MM.1S (cell line): ENCODE measurements around the gene SPTBN2.

ENCODE experiments used
- DNase-seq: peaks from one replicate; pipeline ENCODE4 v3.0.0-alpha.2; 2015
- H2AFZ ChIP-seq: fragments of 300-600 bp; sonication (generic); 2 replicates; pipeline ENCODE4 v1.6.0; 2016; ENCODE audit warnings: antibody characterized with exemption, low read length
- H3F3A ChIP-seq: fragments of 300-600 bp; sonication (generic); 2 replicates; pipeline ENCODE4 v1.6.1; 2016; ENCODE audit warnings: mild to moderate bottlenecking, antibody characterized with exemption, low read length, moderate library complexity, mixed read lengths; ENCODE audit not compliant: insufficient read depth
- H3K27ac ChIP-seq: fragments of 300-600 bp; sonication (generic); 2 replicates; pipeline ENCODE4 v1.5.1; 2016; ENCODE audit warnings: mild to moderate bottlenecking, low read length
- H3K27me3 ChIP-seq: fragments of 300-600 bp; sonication (generic); replicated peaks from 2 replicates; pipeline ENCODE4 v1.6.0; 2016; ENCODE audit warnings: low read length; ENCODE audit not compliant: insufficient read depth
- H3K36me3 ChIP-seq: fragments of 300-600 bp; sonication (generic); replicated peaks from 2 replicates; pipeline ENCODE4 v1.6.1; 2016; ENCODE audit warnings: mild to moderate bottlenecking, low read length, mixed read lengths; ENCODE audit not compliant: insufficient read depth
- H3K4me1 ChIP-seq: fragments of 300-600 bp; sonication (generic); 2 replicates; pipeline ENCODE4 v1.6.1; 2016; ENCODE audit warnings: low read length, mixed read lengths
- H3K4me2 ChIP-seq: fragments of 300-600 bp; sonication (generic); 2 replicates; pipeline ENCODE4 v1.6.0; 2016; ENCODE audit warnings: low read depth, low read length
- H3K4me3 ChIP-seq: fragments of 300-600 bp; sonication (generic); 2 replicates; pipeline ENCODE4 v1.5.1; 2016; ENCODE audit warnings: low read length, mixed read lengths
- H3K79me2 ChIP-seq: fragments of 300-600 bp; sonication (generic); 2 replicates; pipeline ENCODE4 v1.6.1; 2016; ENCODE audit warnings: mixed run types, low read length, mixed read lengths
- H3K9ac ChIP-seq: fragments of 300-600 bp; sonication (generic); 2 replicates; pipeline ENCODE4 v1.6.1; 2016; ENCODE audit warnings: low read length, mixed read lengths
- H3K9me2 ChIP-seq: fragments of 300-600 bp; sonication (generic); replicated peaks from 2 replicates; pipeline ENCODE4 v1.6.1; 2016; ENCODE audit warnings: mild to moderate bottlenecking, low read length, mixed read lengths; ENCODE audit not compliant: insufficient read depth
- H3K9me3 ChIP-seq: fragments of 300-600 bp; sonication (generic); replicated peaks from 2 replicates; pipeline ENCODE4 v1.6.1; 2016; ENCODE audit warnings: mild to moderate bottlenecking, low read length, mixed read lengths; ENCODE audit not compliant: insufficient read depth
- H4K20me1 ChIP-seq: fragments of 300-600 bp; sonication (generic); 2 replicates; pipeline ENCODE4 v1.6.1; 2016; ENCODE audit warnings: mild to moderate bottlenecking, low read length, moderate library complexity, mixed read lengths; ENCODE audit not compliant: insufficient read depth
- CTCF ChIP-seq: fragments of 300-600 bp; sonication (generic); IDR thresholded peaks from 2 replicates; pipeline ENCODE4 v1.5.1; 2016; ENCODE audit warnings: antibody characterized with exemption, low read length, mixed read lengths
- EZH2 ChIP-seq: fragments of 300-600 bp; sonication (generic); optimal IDR thresholded peaks from 2 replicates; pipeline ENCODE3; 2017; ENCODE audit warnings: low read depth, mild to moderate bottlenecking, antibody characterized with exemption, low read length, mixed read lengths
- EZH2phosphoT487 ChIP-seq: fragments of 300-600 bp; sonication (generic); IDR thresholded peaks from 2 replicates; pipeline ENCODE4 v1.6.1; 2018; ENCODE audit warnings: antibody characterized with exemption, low read length

Gene SPTBN2

DNA sequence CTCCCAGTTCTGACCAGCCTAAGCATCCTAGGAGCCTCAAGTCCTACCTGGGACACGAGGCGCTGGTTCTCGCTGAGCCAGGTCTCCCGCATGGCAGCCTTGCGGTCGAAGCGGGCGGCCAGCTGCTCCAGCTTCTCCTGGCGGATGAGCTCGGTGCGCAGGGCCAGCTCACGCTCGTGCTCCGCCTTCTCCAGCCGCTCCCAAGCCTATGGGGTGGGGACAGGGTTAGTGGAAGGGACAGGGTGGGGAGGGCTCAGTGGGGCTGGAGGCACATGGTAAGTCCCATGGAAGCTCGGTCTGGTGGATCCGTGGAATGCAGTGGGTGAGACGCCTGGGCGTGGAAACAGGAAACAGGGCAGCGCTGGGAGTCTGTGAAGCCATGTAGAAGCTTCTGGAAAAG is 20.9 kb downstream of the SPTBN2 start:
- no peak overlapping the region for H3K9ac ChIP-seq
- no peaks in the 10 kb centered on the region for H4K20me1 ChIP-seq
- no peak for DNase-seq
- no peaks in the 10 kb centered on the region for H3F3A ChIP-seq
- no peaks in the 10 kb centered on the region for H3K27me3 ChIP-seq
- H3K4me2 ChIP-seq = no peak overlapping the region
- no peak for TF ChIP-seq EZH2
- H3K4me1 ChIP-seq = no peaks in the 10 kb centered on the region
- no peaks in the 10 kb centered on the region for H3K9me2 ChIP-seq
- no peaks in the 10 kb centered on the region for H3K9me3 ChIP-seq
- no peaks in the 10 kb centered on the region for H3K36me3 ChIP-seq
- H3K27ac ChIP-seq = no peak overlapping the region
- no peak overlapping the region for H2AFZ ChIP-seq
- H3K79me2 ChIP-seq = no peaks in the 10 kb centered on the region
- no peak overlapping the region for H3K4me3 ChIP-seq

DNA sequence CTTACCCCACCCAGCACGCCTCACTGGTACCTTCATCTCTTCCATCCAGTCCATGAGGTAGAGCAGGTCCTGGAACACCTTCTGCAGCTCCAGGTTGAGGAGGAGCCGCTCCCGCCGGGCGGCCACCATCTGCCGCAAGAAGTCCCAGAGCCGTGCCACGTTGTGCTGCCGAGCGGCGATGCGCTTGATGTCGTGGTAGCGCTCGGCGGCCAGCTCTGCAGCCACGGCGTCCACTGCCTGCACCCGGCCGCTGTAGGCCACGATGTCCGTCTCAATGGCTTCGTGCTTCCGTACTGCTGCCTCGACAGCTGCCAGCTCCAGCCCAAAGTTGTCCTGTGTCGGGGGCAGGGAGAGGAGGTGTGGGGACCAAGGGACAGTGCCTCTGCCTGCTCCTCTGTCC is 21.5 kb downstream of the SPTBN2 start:
- Histone ChIP-seq H4K20me1 (no peaks in the 10 kb centered on the region), H3K4me3 (no peak overlapping the region), H3F3A (no peaks in the 10 kb centered on the region), H3K27ac (no peak overlapping the region), H3K4me1 (no peaks in the 10 kb centered on the region), H3K9me2 (no peaks in the 10 kb centered on the region), H3K27me3 (no peaks in the 10 kb centered on the region), H3K9me3 (no peaks in the 10 kb centered on the region), H3K4me2 (no peak overlapping the region), H3K36me3 (no peaks in the 10 kb centered on the region), H3K79me2 (no peaks in the 10 kb centered on the region), H3K9ac (no peak overlapping the region), H2AFZ (no peak overlapping the region)
- no peak for DNase-seq
- no peak for TF ChIP-seq EZH2
- TF ChIP-seq EZH2phosphoT487 = no peak
- TF ChIP-seq CTCF = no peak

- H3K36me3 ChIP-seq = no peaks in the 10 kb centered on the region
- no peak for TF ChIP-seq EZH2
- no peak for TF ChIP-seq EZH2phosphoT487
- TF ChIP-seq CTCF = no peak
Measured at GRCh38 chr11:66706989-66707388, 22.0 kb downstream of the SPTBN2 start.

GRCh38 chr11:66705587-66706335 is 23.3 kb downstream of the SPTBN2 start:
- H3K27ac ChIP-seq = no peak overlapping the region
- no peaks in the 10 kb centered on the region for H3K9me2 ChIP-seq
- no peak overlapping the region for H3K4me2 ChIP-seq
- H3F3A ChIP-seq = no peaks in the 10 kb centered on the region
- no peaks in the 10 kb centered on the region for H3K27me3 ChIP-seq
- TF ChIP-seq EZH2phosphoT487 (no peak), CTCF (no peak), EZH2 (no peak)
- no peaks in the 10 kb centered on the region for H4K20me1 ChIP-seq
- H2AFZ ChIP-seq = no peak overlapping the region
- no peaks in the 10 kb centered on the region for H3K36me3 ChIP-seq
- H3K4me1 ChIP-seq = no peaks in the 10 kb centered on the region
- H3K9ac ChIP-seq = no peak overlapping the region
- H3K9me3 ChIP-seq = no peaks in the 10 kb centered on the region
- H3K4me3 ChIP-seq = no peak overlapping the region
- H3K79me2 ChIP-seq = no peaks in the 10 kb centered on the region
- no peak for DNase-seq

More at GRCh38 chr11:66706989-66707388, 22.0 kb downstream of the SPTBN2 start:
- Histone ChIP-seq H3K9ac (no peak overlapping the region), H3F3A (no peaks in the 10 kb centered on the region), H2AFZ (no peak overlapping the region), H3K4me2 (no peak overlapping the region), H3K4me1 (no peaks in the 10 kb centered on the region), H3K9me3 (no peaks in the 10 kb centered on the region), H4K20me1 (no peaks in the 10 kb centered on the region), H3K79me2 (no peaks in the 10 kb centered on the region), H3K9me2 (no peaks in the 10 kb centered on the region), H3K27me3 (no peaks in the 10 kb centered on the region), H3K4me3 (no peak overlapping the region), H3K27ac (no peak overlapping the region)
- no peak for DNase-seq
